Measurements from ENCODE around the gene MATN1.
A peak's percentile ranks its signal among the peaks of the same experiment; 100 is the strongest.

DNA sequence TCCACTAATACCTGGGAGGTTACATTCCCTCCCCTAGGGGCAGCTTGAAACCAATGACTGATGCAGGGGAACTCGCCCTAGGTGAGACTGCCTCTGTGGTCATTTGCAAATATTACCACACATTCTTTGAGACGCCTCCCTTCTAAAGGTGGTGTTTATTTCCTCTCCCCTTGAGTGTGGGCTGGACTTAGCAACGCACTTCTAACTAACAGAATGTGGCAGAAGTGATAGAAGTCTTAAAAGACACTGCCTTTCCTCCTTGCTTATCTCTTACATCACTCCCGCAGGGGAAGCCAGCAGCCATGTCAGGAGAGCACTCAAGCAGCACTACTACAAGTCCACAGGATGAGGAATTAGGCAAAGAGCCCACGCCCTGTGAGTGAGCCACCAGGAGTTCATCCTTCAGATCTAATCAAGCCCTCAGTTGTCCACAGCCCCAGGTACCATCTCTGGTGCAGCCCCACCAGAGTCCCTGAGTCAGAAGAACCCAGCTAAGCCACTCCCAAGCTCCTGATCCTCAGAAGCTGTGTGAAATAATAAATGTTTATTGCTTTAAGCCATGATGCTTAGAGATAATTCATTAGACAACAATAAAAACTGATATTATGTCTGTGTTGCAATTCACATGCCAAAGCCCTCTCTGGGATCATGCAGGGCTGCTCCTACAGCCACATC lies 14.8 kb upstream of the MATN1 start:
- TF ChIP-seq CTCF (IDR thresholded peaks at IDR 0.05; ENCODE audit: low read length) (0 out of 2 replicates have a peak, but pooled peaks have one; percentile 8), EZH2 (IDR thresholded peaks at IDR 0.05; ENCODE audit: borderline replicate concordance, low read length) (no peak)
